Measurements from ENCODE around the gene GAD1.

- TF ChIP-seq CTCF (IDR thresholded peaks at IDR 0.05) (no peak), POLR2A (IDR thresholded peaks at IDR 0.05) (no peak), POLR2AphosphoS5 (IDR thresholded peaks at IDR 0.05) (no peak)
Observed at GRCh38 chr2:170836027-170836426, 19.3 kb downstream of the GAD1 start.

All from transverse colon (tissue), 4 donors.